MM.1S (cell line): ENCODE measurements around the gene SYCN.

Experiments used
- CTCF ChIP-seq: fragments of 300-600 bp; sonication (generic); IDR thresholded peaks from 2 replicates; pipeline ENCODE4 v1.5.1; 2016; ENCODE audit warnings: antibody characterized with exemption, low read length, mixed read lengths
- EZH2 ChIP-seq: fragments of 300-600 bp; sonication (generic); optimal IDR thresholded peaks from 2 replicates; pipeline ENCODE3; 2017; ENCODE audit warnings: low read depth, mild to moderate bottlenecking, antibody characterized with exemption, low read length, mixed read lengths
- EZH2phosphoT487 ChIP-seq: fragments of 300-600 bp; sonication (generic); IDR thresholded peaks from 2 replicates; pipeline ENCODE4 v1.6.1; 2018; ENCODE audit warnings: antibody characterized with exemption, low read length

GRCh38 chr19:39246951-39247669 lies 43.0 kb upstream of the SYCN start:
- no peak for TF ChIP-seq CTCF
- no peak for TF ChIP-seq EZH2phosphoT487
- no peak for TF ChIP-seq EZH2
